Breast epithelium (tissue), 4 donors: ENCODE measurements around the gene AFAP1. TPM values are rescaled to one million over a fixed set of nuclear protein-coding genes. Genes with fewer than 3 reads are reported as not detected.

Source experiments
- DNase-seq, 2 donors: peaks; one replicate each; pipeline ENCODE4 v3.0.0-alpha.2; 2019; ENCODE audit warnings: low spot score in 2 of 2
- H3K27ac ChIP-seq, 2 donors: fragments of 200-600 bp; sonication (generic) in 1 of 2; one replicate each; pipeline ENCODE4 v1.5.1; 2016 to 2019; ENCODE audit warnings: mild to moderate bottlenecking in 1 of 2
- H3K27me3 ChIP-seq, 2 donors: fragments of 200-600 bp; sonication (generic) in 1 of 2; one replicate each; pipeline versions ENCODE4 v1.5.1 to v1.6.0; 2017 to 2019; ENCODE audit warnings: control low read depth in 1 of 2, mild to moderate bottlenecking in 1 of 2
- H3K36me3 ChIP-seq: fragments of 200-600 bp; one replicate; pipeline ENCODE4 v1.5.1; 2019
- H3K4me1 ChIP-seq, 2 donors: fragments of 200-600 bp; sonication (generic); one replicate each; pipeline ENCODE4 v1.5.1; 2016 to 2019; ENCODE audit warnings: control low read depth in 1 of 2
- H3K4me3 ChIP-seq, 3 donors: fragments of 200-600 bp; sonication (generic); 1 replicate in 2 of 3; 2 replicates in 1 of 3; pipeline ENCODE4 v1.5.1; 2016 to 2019; ENCODE audit warnings: mild to moderate bottlenecking in 3 of 3, moderate library complexity in 2 of 3
- H3K9me3 ChIP-seq, 2 donors: fragments of 200-600 bp; sonication (generic) in 1 of 2; one replicate each; pipeline ENCODE4 v1.5.1; 2016 to 2019; ENCODE audit warnings: control low read depth in 1 of 2
- CTCF ChIP-seq, 3 donors: fragments of 450-650 bp; IDR thresholded peaks; one replicate each; pipeline ENCODE4 v1.5.1; 2016 to 2017; ENCODE audit warnings: antibody characterized with exemption in 3 of 3, mild to moderate bottlenecking in 3 of 3, moderate library complexity in 3 of 3
- POLR2A ChIP-seq: fragments of 450-650 bp; IDR thresholded peaks from one replicate; pipeline ENCODE4 v1.6.1; 2016; ENCODE audit warnings: antibody characterized with exemption, mild to moderate bottlenecking, moderate library complexity
- POLR2AphosphoS5 ChIP-seq, 3 donors: sonication (generic); formaldehyde crosslinking; IDR thresholded peaks; one replicate each; pipeline ENCODE4 v1.6.1; 2017; ENCODE audit warnings: antibody characterized with exemption in 3 of 3
- intact Hi-C: fragments of 100-400 bp; cut with DNase I; formaldehyde crosslinking; loops from one replicate; pipeline ENCODE4 v1.15.1; 2023; ENCODE audit warnings: low total_unique reads
- total RNA-seq, 3 donors: library from RNA; depleted of rRNA; stranded (reverse); fragments of >200 nt; gene quantifications; one replicate each; pipeline ENCODE4 v1.1.0, GENCODE V29; 2016

Gene AFAP1
- total RNA-seq, 3 donors from 2014 or later, result 14.5 to 21.6 (median 16.6) TPM

GRCh38 chr4:7787681-7788141 lies 151.9 kb downstream of the AFAP1 start:
- Histone ChIP-seq H3K36me3 (no peaks in the 10 kb centered on the region), H3K9me3 (no peaks in the 10 kb centered on the region), H3K4me1 (no peaks in the 10 kb centered on the region), H3K27me3 (no peaks in the 10 kb centered on the region), H3K27ac (no peak overlapping the region), H3K4me3 (no peak overlapping the region)
- DNase-seq, result no peak
- intact Hi-C loops, result no loop called here
- TF ChIP-seq POLR2AphosphoS5 (IDR thresholded peaks at IDR 0.05) (no peak), CTCF (IDR thresholded peaks at IDR 0.05) (no peak), POLR2A (no peak)

GRCh38 chr4:7787067-7787466 lies 152.6 kb downstream of the AFAP1 start:
- no peak overlapping the region for H3K27ac ChIP-seq
- DNase-seq, result peak in 1 of 2 donors; percentile 20

DNA sequence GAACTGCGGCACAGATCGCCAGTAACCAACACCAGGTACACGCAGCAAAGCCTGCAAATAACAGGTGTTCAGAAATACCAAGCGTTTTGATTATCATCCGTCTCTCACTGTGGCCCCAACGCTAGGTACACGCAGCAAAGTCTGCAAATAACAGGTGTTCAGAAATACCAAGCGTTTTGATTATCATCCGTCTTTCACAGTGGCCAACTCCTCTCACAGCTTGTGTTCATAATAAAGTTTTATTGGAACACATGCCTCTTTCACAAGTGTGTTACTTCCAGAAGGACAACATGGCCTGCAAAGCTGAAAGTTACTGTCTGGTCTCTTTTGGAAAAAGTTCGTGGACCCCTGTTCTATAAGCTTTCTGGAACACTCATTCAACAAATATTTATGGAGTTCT lies 153.1 kb downstream of the AFAP1 start:
- DNase-seq, result no peak
- Histone ChIP-seq H3K9me3 (no peaks in the 10 kb centered on the region), H3K4me3 (no peak overlapping the region), H3K4me1 (no peaks in the 10 kb centered on the region), H3K27me3 (no peaks in the 10 kb centered on the region), H3K36me3 (no peaks in the 10 kb centered on the region), H3K27ac (no peak overlapping the region)
- intact Hi-C loops, result no loop called here
- TF ChIP-seq CTCF (IDR thresholded peaks at IDR 0.05), result no peak
- no peak for TF ChIP-seq POLR2AphosphoS5 (IDR thresholded peaks at IDR 0.05)
- no peak for TF ChIP-seq POLR2A

More at GRCh38 chr4:7787067-7787466, 152.6 kb downstream of the AFAP1 start:
- Histone ChIP-seq H3K9me3 (no peaks in the 10 kb centered on the region), H3K27me3 (no peaks in the 10 kb centered on the region), H3K36me3 (no peaks in the 10 kb centered on the region), H3K4me1 (no peaks in the 10 kb centered on the region), H3K4me3 (no peak overlapping the region)
- TF ChIP-seq POLR2A, result no peak
- no peak for TF ChIP-seq POLR2AphosphoS5 (IDR thresholded peaks at IDR 0.05)
- TF ChIP-seq CTCF (IDR thresholded peaks at IDR 0.05), result no peak
- intact Hi-C loops, result no loop called here

DNA sequence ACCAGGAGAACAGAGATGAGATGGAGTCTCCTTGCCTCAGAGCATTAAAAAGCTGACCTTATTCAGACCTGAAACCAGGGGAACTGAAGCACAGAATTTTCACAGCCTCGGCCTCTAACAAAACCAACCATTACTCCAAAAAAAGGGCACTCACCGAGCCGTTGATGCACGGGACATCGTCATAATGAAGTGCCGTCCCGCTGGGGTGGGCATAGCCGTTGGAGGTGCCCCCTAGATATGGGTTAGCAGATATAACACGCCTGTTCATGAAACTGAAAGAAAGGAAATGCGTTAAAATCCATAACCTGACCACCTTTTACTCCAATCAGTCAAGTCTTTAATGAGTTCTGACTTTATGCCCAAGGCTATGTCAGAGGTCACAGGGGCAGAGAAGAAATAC lies 153.6 kb downstream of the AFAP1 start:
- Histone ChIP-seq H3K4me1 (no peaks in the 10 kb centered on the region), H3K27ac (no peak overlapping the region), H3K27me3 (no peaks in the 10 kb centered on the region), H3K36me3 (no peaks in the 10 kb centered on the region), H3K4me3 (no peak overlapping the region), H3K9me3 (no peaks in the 10 kb centered on the region)
- no peak for DNase-seq
- TF ChIP-seq POLR2A, result no peak
- TF ChIP-seq CTCF (IDR thresholded peaks at IDR 0.05), result no peak
- TF ChIP-seq POLR2AphosphoS5 (IDR thresholded peaks at IDR 0.05), result no peak
- intact Hi-C loops, result no loop called here

- intact Hi-C loops, result no loop called here
- Histone ChIP-seq H3K27ac (no peak overlapping the region), H3K27me3 (no peaks in the 10 kb centered on the region), H3K36me3 (no peaks in the 10 kb centered on the region), H3K4me1 (no peaks in the 10 kb centered on the region), H3K9me3 (no peaks in the 10 kb centered on the region), H3K4me3 (no peak overlapping the region)
- no peak for DNase-seq
- TF ChIP-seq POLR2A, result no peak
- no peak for TF ChIP-seq POLR2AphosphoS5 (IDR thresholded peaks at IDR 0.05)
- TF ChIP-seq CTCF (IDR thresholded peaks at IDR 0.05), result no peak
Measured at GRCh38 chr4:7785017-7785416, 154.6 kb downstream of the AFAP1 start.
